K562 (cell line): ENCODE measurements around the gene IL10RB. TPM values are rescaled to one million over a fixed set of nuclear protein-coding genes. Genes with fewer than 3 reads are reported as not detected.
A peak's percentile ranks its signal among the peaks of the same experiment; 100 is the strongest.

Source experiments
- ATAC-seq: fragments of 200-7000 bp; cut with Tn5 transposase; 3 replicates; pipeline ENCODE4 v1.9.1; 2020; ENCODE audit warnings: moderate library complexity
- BruUV-seq: library from RNA; stranded (reverse); fragments of 400-500 nt; replicated peaks from 2 replicates; lab custom pipeline; 2021; lab: Mats Ljungman, UMichigan
- CTCF ChIA-PET: fragments of 300-600 bp; formaldehyde crosslinking; extraction: SDS; loops from one replicate; lab custom pipeline; 2021; ENCODE audit warnings: low intra/inter-chr PET ratio; lab: Yijun Ruan, JAX
- POLR2A ChIA-PET: fragments of 300-600, 350-650 bp; sonication (Branson Sonifier 250); formaldehyde crosslinking; extraction: SDS; loops from one replicate; lab custom pipeline; 2021; ENCODE audit warnings: antibody characterized with exemption, inconsistent platforms; lab: Yijun Ruan, JAX
- DNase-seq, 4 experiments: peaks; one replicate each; pipeline versions ENCODE4 v3.0.0 to v3.0.0-alpha.2; 2011 to 2018; ENCODE audit warnings: low spot score in 3 of 4, mixed read lengths in 3 of 4; ENCODE audit errors: extremely low read depth in 1 of 4
- FAIRE-seq: peaks from 2 replicates; lab custom pipeline; 2011; peaks lifted over from hg19 to GRCh38; lab: Jason Lieb, UNC
- H2AFZ ChIP-seq: 2 replicates; pipeline ENCODE4 v1.6.0; 2011; ENCODE audit warnings: low read depth, low read length, control low read depth, inconsistent platforms
- H3K27ac ChIP-seq: fragments of 200-600 bp; 3 replicates; pipeline ENCODE4 v1.8.0; 2011; ENCODE audit warnings: low read depth, mild to moderate bottlenecking, control low read depth, inconsistent platforms, low read length, moderate library complexity, mixed read lengths; ENCODE audit errors: extremely low read depth
- H3K27me3 ChIP-seq, 2 experiments: fragments of 300-600 bp in 1 of 2; 2 replicates in 1 of 2; 3 replicates in 1 of 2; pipeline versions ENCODE4 v1.6.0 to v1.8.0; 2011; ENCODE audit warnings: inconsistent platforms in 2 of 2, low read length in 2 of 2, mild to moderate bottlenecking in 1 of 2, mixed read lengths in 1 of 2, moderate library complexity in 1 of 2; ENCODE audit not compliant: control insufficient read depth in 2 of 2, insufficient read depth in 2 of 2
- H3K36me3 ChIP-seq: fragments of 300-600 bp; 3 replicates; pipeline ENCODE4 v1.8.0; 2011; ENCODE audit warnings: mild to moderate bottlenecking, low read length, inconsistent platforms; ENCODE audit not compliant: control insufficient read depth, insufficient read depth
- H3K4me1 ChIP-seq, 2 experiments: fragments of 200-600 bp in 1 of 2; replicated peaks in 1 of 2; 2 replicates in 1 of 2; 3 replicates in 1 of 2; pipeline versions ENCODE4 v1.5.1 to v1.8.0; 2011; ENCODE audit warnings: inconsistent platforms in 2 of 2, low read length in 2 of 2, mild to moderate bottlenecking in 1 of 2, mixed read lengths in 1 of 2, moderate library complexity in 1 of 2; ENCODE audit not compliant: control insufficient read depth in 2 of 2, insufficient read depth in 2 of 2
- H3K4me2 ChIP-seq: 2 replicates; pipeline ENCODE4 v1.6.1; 2011; ENCODE audit warnings: low read length, control low read depth, inconsistent platforms, mixed read lengths; ENCODE audit not compliant: insufficient read depth
- H3K4me3 ChIP-seq: fragments of 200-600 bp; sonication (generic), shearing (Covaris generic); 2 replicates; pipeline ENCODE4 v1.5.1; 2016; ENCODE audit warnings: control low read depth, inconsistent platforms
- H3K79me2 ChIP-seq: fragments of 200-600 bp; 3 replicates; pipeline ENCODE4 v1.8.0; 2011; ENCODE audit warnings: low read length, inconsistent platforms; ENCODE audit not compliant: control insufficient read depth, insufficient read depth
- H3K9ac ChIP-seq, 2 experiments: 2 replicates each; pipeline versions ENCODE4 v1.6.0 to v1.6.1; 2011; ENCODE audit warnings: low read depth in 2 of 2, low read length in 2 of 2, control low read depth in 1 of 2, inconsistent platforms in 1 of 2, mild to moderate bottlenecking in 1 of 2, mixed read lengths in 1 of 2; ENCODE audit not compliant: insufficient read depth in 1 of 2
- H3K9me1 ChIP-seq: one replicate; pipeline ENCODE4 v1.6.0; 2011; ENCODE audit warnings: inconsistent platforms, mild to moderate bottlenecking, low read length, moderate library complexity; ENCODE audit not compliant: control insufficient read depth, insufficient read depth
- H3K9me3 ChIP-seq: replicated peaks from 2 replicates; pipeline ENCODE4 v1.5.1; 2011; ENCODE audit warnings: low read depth, low read length, inconsistent platforms; ENCODE audit not compliant: control insufficient read depth, insufficient read depth
- H4K20me1 ChIP-seq: replicated peaks from 2 replicates; pipeline ENCODE4 v1.6.1; 2011; ENCODE audit warnings: low read length, inconsistent platforms, mixed read lengths; ENCODE audit not compliant: control insufficient read depth, insufficient read depth
- GATAD2B ChIP-seq: fragments of 450-650 bp; IDR thresholded peaks from 2 replicates; pipeline ENCODE4 v1.6.1; 2017; ENCODE audit warnings: mild to moderate bottlenecking, borderline replicate concordance
- KLF13 ChIP-seq: fragments of 450-650 bp; IDR thresholded peaks from 2 replicates; pipeline ENCODE4 v1.6.1; 2016; ENCODE audit warnings: missing genetic modification characterization, low read depth, mild to moderate bottlenecking, missing compliant biosample characterization, moderate library complexity, borderline replicate concordance
- MCM2 ChIP-seq: fragments of 450-650 bp; IDR thresholded peaks from 2 replicates; pipeline ENCODE4 v1.6.1; 2017; ENCODE audit warnings: low read depth, mild to moderate bottlenecking
- POLR2G ChIP-seq: fragments of 200-400 bp; formaldehyde crosslinking; IDR thresholded peaks from 2 replicates; pipeline ENCODE4 v1.6.1; 2017; ENCODE audit warnings: low read depth, mild to moderate bottlenecking, antibody characterized with exemption, low read length, moderate library complexity
- ZBTB34 ChIP-seq: fragments of 250-450 bp; sonication (Bioruptor Pico); IDR thresholded peaks from 2 replicates; pipeline ENCODE4 v1.8.0; 2021; ENCODE audit warnings: mild to moderate bottlenecking, moderate library complexity
- ZBTB49 ChIP-seq: sonication (generic); formaldehyde crosslinking; IDR thresholded peaks from 2 replicates; pipeline ENCODE4 v1.8.0; 2022; ENCODE audit warnings: missing genetic modification reagents, mild to moderate bottlenecking, borderline replicate concordance
- ZNF518B ChIP-seq: fragments of 250-450 bp; sonication (Bioruptor Pico); IDR thresholded peaks from 2 replicates; pipeline ENCODE4 v1.5.0; 2021; ENCODE audit warnings: mild to moderate bottlenecking, moderate library complexity
- ZNF586 ChIP-seq: fragments of 450-650 bp; formaldehyde crosslinking; conservative IDR thresholded peaks from 2 replicates; pipeline ENCODE4 v1.4.0; 2020; ENCODE audit warnings: mild to moderate bottlenecking, moderate library complexity
- ZNF830 ChIP-seq: fragments of 250-450 bp; sonication (Bioruptor Pico); IDR thresholded peaks from 2 replicates; pipeline ENCODE4 v1.5.0; 2021; ENCODE audit warnings: mild to moderate bottlenecking
- WGBS: fragments of 100-300 bp; shearing (Covaris generic); methylation state at CpG from one replicate; pipeline ENCODE4 v1.1.6; 2016; ENCODE audit warnings: low coverage, mixed read lengths; ENCODE audit not compliant: insufficient coverage; ENCODE audit errors: missing lambda C conversion rate; 5-methylcytosine and 5-hydroxymethylcytosine counted together
- in situ Hi-C: fragments of 300-500 bp; cut with MboI; formaldehyde crosslinking; loops from 4 replicates; pipeline ENCODE4 v1.15.0; 2018; ENCODE audit warnings: inconsistent platforms, mixed read lengths
- intact Hi-C: fragments of 100-400 bp; cut with micrococcal nuclease; formaldehyde crosslinking; loops from 2 replicates; pipeline ENCODE4 v1.14.2; 2022
- polyA plus RNA-seq, 8 experiments: library from polyadenylated mRNA; depleted of rRNA in 4 of 8; stranded (reverse) in 5 of 8; unstranded in 3 of 8; fragments of >200 nt; fragmentation: Nextera tagmentation in 2 of 8; fragmentation: Illumina TruSeq in 1 of 8; extraction: Ambion mirVana in 2 of 8; extraction: Trizol in 1 of 8; gene quantifications; 2 replicates each; pipeline versions ENCODE4 v1.2.1 to v1.2.3, GENCODE V29; 2011 to 2014; ENCODE audit warnings: inconsistent platforms in 1 of 8, missing spikeins in 1 of 8
- total RNA-seq, 7 experiments: library from RNA; depleted of rRNA in 6 of 7; stranded (reverse); fragments of >200 nt in 6 of 7; fragmentation: Illumina TruSeq in 2 of 7; extraction: Trizol in 2 of 7; gene quantifications; 2 replicates each; pipeline versions ENCODE4 v1.2.1 to v1.2.3, GENCODE V29; 2011 to 2021; ENCODE audit warnings: low replicate concordance in 1 of 7

IL10RB gene
- total and polyA plus RNA-seq, 9 of the 15 experiments (the other 6 are each of a cell fraction or from before 2014, with no cell fraction given): 10.9 to 33.8 (median 23.0) TPM

GRCh38 chr21:33289199-33289819 is 23.1 kb downstream of the IL10RB start (continued):
- TF ChIP-seq ZBTB49 (CRISPR knock-in tag): no peak
- TF ChIP-seq ZNF586: no peak
- TF ChIP-seq MCM2: no peak
- no peak for TF ChIP-seq ZBTB34 (CRISPR knock-in tag)
- no peak for TF ChIP-seq KLF13 (tag)

GRCh38 chr21:33290441-33290840 is 24.3 kb downstream of the IL10RB start:
- H3K27ac ChIP-seq: no peak overlapping the region

More at GRCh38 chr21:33290441-33290840, 24.3 kb downstream of the IL10RB start:
- Histone ChIP-seq H3K9me3 (no peaks in the 10 kb centered on the region), H3K79me2 (no peaks in the 10 kb centered on the region), H3K9me1 (no peaks in the 10 kb centered on the region), H4K20me1 (no peaks in the 10 kb centered on the region), H3K4me2 (no peak overlapping the region), H3K9ac (no peak overlapping the region), H3K27me3 (no peaks in the 10 kb centered on the region), H3K36me3 (peaks cover 12% of the 10 kb centered on the region; the same call in 2 of the 3 replicates), H2AFZ (no peak overlapping the region), H3K4me1 (peaks cover 3 to 8% of the 10 kb centered on the region in 2 experiments; a peak in 3 of 5 replicates), H3K4me3 (no peak overlapping the region)
- DNase-seq (no peak), FAIRE-seq (no peak), ATAC-seq (no peak)
- intact Hi-C loops: no loop called here
- no TSS peak for BruUV-seq
- CTCF ChIA-PET: no interaction called here
- WGBS: 94% methylated on average over 11 of the region's 11 CpGs
- TF ChIP-seq POLR2G: 0 out of 2 replicates have a peak, but pooled peaks have one; percentile 27
- no peak for TF ChIP-seq GATAD2B
- no peak for TF ChIP-seq ZNF518B (CRISPR knock-in tag)
- TF ChIP-seq ZNF830: no peak
- POLR2A ChIA-PET: interaction anchor here (0.8 kb wide), 1 partner anchor 10 kb away, joined by 3 read pairs; no protein-coding TSS in a partner anchor
- in situ Hi-C loops: no loop called here
